Bronchial epithelial cell (primary cell): ENCODE results near the gene SRCIN1. TPM values are rescaled to one million over a fixed set of nuclear protein-coding genes. Genes with fewer than 3 reads are reported as not detected.

Experiments
- DNase-seq: peaks from one replicate; pipeline ENCODE4 v3.0.0-alpha.2; 2010; ENCODE audit warnings: low read depth
- FAIRE-seq: peaks from 2 replicates; lab custom pipeline; 2011; peaks lifted over from hg19 to GRCh38; lab: Jason Lieb, UNC
- H3K27me3 ChIP-seq: 2 replicates; pipeline ENCODE4 v1.5.1; 2011; ENCODE audit warnings: low read length; ENCODE audit not compliant: control insufficient read depth, insufficient read depth
- H3K36me3 ChIP-seq: 2 replicates; pipeline ENCODE4 v1.5.1; 2011; ENCODE audit warnings: low read length; ENCODE audit not compliant: control insufficient read depth, insufficient read depth
- H3K4me3 ChIP-seq: 2 replicates; pipeline ENCODE4 v1.5.1; 2011; ENCODE audit warnings: mild to moderate bottlenecking, low read depth, low read length, control low read depth
- total RNA-seq: library from RNA; depleted of rRNA; stranded (reverse); fragments of >200 nt; gene quantifications from 2 replicates; pipeline ENCODE4 v1.2.1, GENCODE V29; 2014
- TF ChIP-seq, protein P1 (sequence below): IDR thresholded peaks from 2 replicates; pipeline ENCODE4 v1.5.1; 2011; ENCODE audit warnings: mild to moderate bottlenecking, moderate library complexity, low read length, control low read depth, inconsistent platforms; ENCODE audit not compliant: insufficient read depth, severe bottlenecking

The SRCIN1 gene
- total RNA-seq, 1 donor from 2014 or later: under 0.01 TPM

DNA sequence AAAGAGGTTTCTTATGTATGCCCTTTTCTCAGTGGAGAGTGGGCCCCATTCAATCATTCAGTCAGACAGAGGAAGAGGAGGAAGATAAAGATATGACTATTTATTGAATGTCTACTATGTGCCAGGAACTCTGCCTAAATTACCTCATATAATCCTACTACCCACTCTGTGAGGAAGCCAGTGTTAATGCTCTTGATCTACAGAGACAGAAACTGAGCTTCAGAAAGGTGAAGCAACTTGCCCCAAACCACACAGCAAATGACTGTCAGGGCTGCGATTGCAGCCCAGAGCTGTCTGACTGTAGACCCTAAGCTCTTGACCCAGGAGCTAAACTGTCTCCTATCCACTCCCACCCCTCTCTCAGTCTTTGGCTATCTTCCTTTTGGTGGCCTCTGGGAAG, 8.4 kb downstream of the SRCIN1 start:
- Histone ChIP-seq H3K4me3 (no peak overlapping the region), H3K27me3 (peaks cover 17% of the 10 kb centered on the region), H3K36me3 (no peaks in the 10 kb centered on the region)
- DNase-seq (no peak), FAIRE-seq (no peak)
- TF ChIP-seq, protein P1, sequence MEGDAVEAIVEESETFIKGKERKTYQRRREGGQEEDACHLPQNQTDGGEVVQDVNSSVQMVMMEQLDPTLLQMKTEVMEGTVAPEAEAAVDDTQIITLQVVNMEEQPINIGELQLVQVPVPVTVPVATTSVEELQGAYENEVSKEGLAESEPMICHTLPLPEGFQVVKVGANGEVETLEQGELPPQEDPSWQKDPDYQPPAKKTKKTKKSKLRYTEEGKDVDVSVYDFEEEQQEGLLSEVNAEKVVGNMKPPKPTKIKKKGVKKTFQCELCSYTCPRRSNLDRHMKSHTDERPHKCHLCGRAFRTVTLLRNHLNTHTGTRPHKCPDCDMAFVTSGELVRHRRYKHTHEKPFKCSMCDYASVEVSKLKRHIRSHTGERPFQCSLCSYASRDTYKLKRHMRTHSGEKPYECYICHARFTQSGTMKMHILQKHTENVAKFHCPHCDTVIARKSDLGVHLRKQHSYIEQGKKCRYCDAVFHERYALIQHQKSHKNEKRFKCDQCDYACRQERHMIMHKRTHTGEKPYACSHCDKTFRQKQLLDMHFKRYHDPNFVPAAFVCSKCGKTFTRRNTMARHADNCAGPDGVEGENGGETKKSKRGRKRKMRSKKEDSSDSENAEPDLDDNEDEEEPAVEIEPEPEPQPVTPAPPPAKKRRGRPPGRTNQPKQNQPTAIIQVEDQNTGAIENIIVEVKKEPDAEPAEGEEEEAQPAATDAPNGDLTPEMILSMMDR: no peak

DNA sequence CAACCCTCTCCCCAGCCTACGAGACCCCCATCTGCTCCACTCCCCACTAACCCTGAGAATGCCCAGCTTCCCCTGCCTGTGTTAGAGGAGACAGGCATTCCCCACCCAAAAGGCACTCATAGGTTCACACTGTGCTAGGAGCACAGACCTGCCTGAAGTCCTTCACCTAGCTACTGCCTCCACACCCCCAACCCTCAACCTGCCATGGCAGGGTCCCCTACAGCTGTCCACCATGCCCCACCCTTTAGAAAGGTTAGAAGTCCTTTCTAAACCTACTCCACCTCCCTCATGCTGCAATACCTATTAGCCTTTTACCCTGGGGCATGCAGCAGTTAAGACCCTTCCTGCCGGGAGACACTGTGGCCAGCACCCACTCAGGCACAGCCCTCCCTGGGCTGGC, 9.1 kb downstream of the SRCIN1 start:
- no peak for DNase-seq
- no peak overlapping the region for H3K4me3 ChIP-seq
- FAIRE-seq: no peak
- peaks cover 16% of the 10 kb centered on the region for H3K27me3 ChIP-seq
- H3K36me3 ChIP-seq: no peaks in the 10 kb centered on the region
- TF ChIP-seq, protein P1: no peak

DNA sequence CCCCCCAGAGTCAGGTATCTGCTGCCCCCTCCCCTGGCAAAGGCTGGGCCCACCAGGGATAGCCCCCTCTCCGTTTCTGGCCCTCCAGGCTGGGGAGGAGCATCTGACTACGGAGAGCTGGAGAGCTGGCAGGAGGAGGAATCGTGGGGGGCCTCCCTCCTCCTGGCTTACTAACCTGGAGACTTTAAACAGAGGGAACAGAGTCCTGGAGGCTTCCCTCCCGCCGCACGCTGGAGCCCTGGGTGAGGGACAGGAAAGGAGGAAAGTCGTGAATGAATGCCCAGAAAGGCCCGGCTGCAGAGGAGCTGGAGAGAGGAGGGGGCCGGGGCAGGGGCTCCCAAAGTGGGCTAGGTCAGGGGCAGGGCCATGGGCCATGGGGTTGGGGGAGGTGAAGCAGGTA, 9.9 kb downstream of the SRCIN1 start:
- TF ChIP-seq, protein P1: no peak
- DNase-seq: no peak
- H3K4me3 ChIP-seq: no peak overlapping the region
- no peak for FAIRE-seq
- H3K27me3 ChIP-seq: peaks cover 16% of the 10 kb centered on the region
- H3K36me3 ChIP-seq: no peaks in the 10 kb centered on the region

DNA sequence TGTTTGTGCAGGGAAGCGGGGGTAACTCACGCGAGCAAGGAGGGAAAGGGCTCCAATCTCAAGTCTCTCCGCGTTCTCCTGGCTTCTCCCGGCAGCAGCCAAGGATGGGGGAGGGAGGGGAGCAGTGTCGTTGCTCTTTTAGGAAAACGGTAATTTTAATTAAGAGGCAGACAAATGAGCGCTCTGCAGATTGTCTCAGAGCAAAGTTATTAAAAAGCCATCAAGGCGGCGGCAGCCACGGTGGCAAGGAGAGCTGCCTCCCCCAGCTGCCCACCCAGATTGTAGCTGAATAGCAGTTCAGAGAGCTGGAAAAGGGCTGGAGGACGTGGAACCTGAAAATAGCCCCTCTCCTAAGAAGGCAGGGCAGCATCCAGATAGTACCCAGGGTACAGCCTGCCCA, 11.6 kb downstream of the SRCIN1 start:
- no peaks in the 10 kb centered on the region for H3K36me3 ChIP-seq
- TF ChIP-seq, protein P1: no peak
- FAIRE-seq (no peak), DNase-seq (no peak)
- H3K27me3 ChIP-seq: peaks cover 15% of the 10 kb centered on the region
- H3K4me3 ChIP-seq: no peak overlapping the region

DNA sequence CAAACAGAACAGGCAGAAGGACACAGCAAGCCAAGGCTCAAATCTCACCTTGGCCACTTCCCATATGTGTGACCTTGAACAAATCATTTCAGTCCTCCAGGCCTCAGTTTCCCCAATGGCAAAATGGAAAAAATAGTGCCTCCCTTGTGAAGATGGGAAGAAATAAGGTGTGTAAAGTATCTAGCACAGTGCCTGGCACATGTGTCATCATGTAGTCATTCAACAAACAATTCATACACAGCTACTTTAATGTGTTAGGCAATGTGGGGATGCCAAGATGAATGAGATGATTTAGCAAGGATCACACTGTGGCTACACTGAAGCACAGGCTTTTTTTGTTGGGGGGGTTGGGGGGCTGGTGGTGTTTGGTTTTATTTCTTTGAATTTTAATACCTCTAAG, 13.3 kb downstream of the SRCIN1 start:
- H3K36me3 ChIP-seq: no peaks in the 10 kb centered on the region
- peaks cover 11% of the 10 kb centered on the region for H3K27me3 ChIP-seq
- FAIRE-seq (no peak), DNase-seq (no peak)
- TF ChIP-seq, protein P1: no peak
- no peak overlapping the region for H3K4me3 ChIP-seq

DNA sequence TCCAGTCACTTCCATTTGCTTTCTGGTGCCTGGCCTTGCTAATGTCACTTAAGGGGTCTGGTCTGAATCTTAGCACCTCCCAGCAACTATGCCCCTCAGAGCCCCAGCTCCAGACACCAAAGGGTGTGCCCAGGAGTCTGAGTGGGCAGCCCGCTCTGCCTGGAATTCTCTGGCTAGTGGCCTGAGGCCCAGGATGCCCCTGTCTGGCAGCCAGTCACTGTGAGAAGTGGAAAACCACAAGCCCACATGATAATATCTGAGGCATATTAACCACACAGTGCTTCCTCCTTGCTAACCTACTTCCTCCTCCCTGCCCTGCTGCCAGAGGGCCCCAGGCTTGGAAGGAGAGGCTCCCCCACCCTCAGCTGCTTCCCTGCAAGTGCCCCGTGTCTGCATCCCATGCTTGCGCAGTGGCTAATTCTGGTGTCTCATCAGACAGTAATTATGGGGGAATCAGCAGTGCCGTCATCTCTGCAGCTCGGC, 14.0 kb downstream of the SRCIN1 start:
- TF ChIP-seq, protein P1: no peak
- no peak for FAIRE-seq
- Histone ChIP-seq H3K36me3 (no peaks in the 10 kb centered on the region), H3K27me3 (peaks cover 10% of the 10 kb centered on the region), H3K4me3 (no peak overlapping the region)
- DNase-seq: peak; percentile 25
